GM12891 (cell line): ENCODE results near the gene GLCCI1.

Experiments
- PAX5 ChIP-seq: IDR thresholded peaks from 2 replicates; pipeline ENCODE4 v1.6.1; 2011; ENCODE audit warnings: low read length, moderate library complexity, mild to moderate bottlenecking; ENCODE audit not compliant: insufficient read depth, severe bottlenecking
- POLR2A ChIP-seq: IDR thresholded peaks from 2 replicates; pipeline ENCODE4 v1.6.1; 2011; ENCODE audit warnings: low read depth, low read length, control low read depth
- TAF1 ChIP-seq: IDR thresholded peaks from 2 replicates; pipeline ENCODE4 v1.6.1; 2011; ENCODE audit warnings: low read depth, low read length, control low read depth

- TF ChIP-seq POLR2A (no peak), PAX5 (no peak), TAF1 (no peak)
Measured at GRCh38 chr7:8092140-8092539, 123.5 kb downstream of the GLCCI1 start.
